DOHH2 (cell line): ENCODE data around the gene CABP4.

Source experiments
- CTCF ChIP-seq: fragments of 200-600 bp; sonication (generic); IDR thresholded peaks from one replicate; pipeline ENCODE4 v1.5.1; 2014; ENCODE audit warnings: antibody characterized with exemption, mild to moderate bottlenecking, low read depth, low read length; ENCODE audit not compliant: poor library complexity, severe bottlenecking
- EZH2phosphoT487 ChIP-seq: fragments of 200-600 bp; sonication (generic); IDR thresholded peaks from 2 replicates; pipeline ENCODE4 v1.6.1; 2017; ENCODE audit warnings: borderline replicate concordance, mild to moderate bottlenecking, antibody characterized with exemption, low read length, moderate library complexity, mixed read lengths

GRCh38 chr11:67502328-67502979, 47.3 kb downstream of the CABP4 start:
- TF ChIP-seq CTCF = no peak
- no peak for TF ChIP-seq EZH2phosphoT487
